Measurements from ENCODE around the gene SLC1A2. TPM values are rescaled to one million over a fixed set of nuclear protein-coding genes. Genes with fewer than 3 reads are reported as not detected.

SLC1A2 gene
- total RNA-seq, 2 donors from 2014 or later = 0.10 to 0.13 TPM

DNA sequence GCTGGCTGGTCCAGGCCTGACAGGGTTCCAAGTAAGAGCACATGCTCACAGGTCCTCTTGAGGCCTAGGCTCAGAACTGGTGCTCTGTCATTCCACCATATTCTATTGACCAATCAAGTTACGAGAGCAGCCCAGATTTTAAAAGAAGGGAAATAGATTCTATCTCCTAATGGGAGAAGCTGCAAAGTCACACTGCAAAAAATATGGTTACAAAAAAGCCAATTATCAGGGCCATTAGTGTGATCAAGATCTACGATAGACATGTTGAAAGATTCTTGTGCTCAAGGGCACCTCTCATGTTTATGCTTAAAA is 184.2 kb downstream of the SLC1A2 start:
- H3K4me3 ChIP-seq = no peak overlapping the region
- no peaks in the 10 kb centered on the region for H3K4me1 ChIP-seq
- TF ChIP-seq, protein P1, sequence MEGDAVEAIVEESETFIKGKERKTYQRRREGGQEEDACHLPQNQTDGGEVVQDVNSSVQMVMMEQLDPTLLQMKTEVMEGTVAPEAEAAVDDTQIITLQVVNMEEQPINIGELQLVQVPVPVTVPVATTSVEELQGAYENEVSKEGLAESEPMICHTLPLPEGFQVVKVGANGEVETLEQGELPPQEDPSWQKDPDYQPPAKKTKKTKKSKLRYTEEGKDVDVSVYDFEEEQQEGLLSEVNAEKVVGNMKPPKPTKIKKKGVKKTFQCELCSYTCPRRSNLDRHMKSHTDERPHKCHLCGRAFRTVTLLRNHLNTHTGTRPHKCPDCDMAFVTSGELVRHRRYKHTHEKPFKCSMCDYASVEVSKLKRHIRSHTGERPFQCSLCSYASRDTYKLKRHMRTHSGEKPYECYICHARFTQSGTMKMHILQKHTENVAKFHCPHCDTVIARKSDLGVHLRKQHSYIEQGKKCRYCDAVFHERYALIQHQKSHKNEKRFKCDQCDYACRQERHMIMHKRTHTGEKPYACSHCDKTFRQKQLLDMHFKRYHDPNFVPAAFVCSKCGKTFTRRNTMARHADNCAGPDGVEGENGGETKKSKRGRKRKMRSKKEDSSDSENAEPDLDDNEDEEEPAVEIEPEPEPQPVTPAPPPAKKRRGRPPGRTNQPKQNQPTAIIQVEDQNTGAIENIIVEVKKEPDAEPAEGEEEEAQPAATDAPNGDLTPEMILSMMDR (IDR thresholded peaks at IDR 0.05) = no peak
- H3K9ac ChIP-seq (ENCODE audit: low read depth in 2 of 2, low read length in 2 of 2) = no peak overlapping the region
- H3K9me3 ChIP-seq = no peaks in the 10 kb centered on the region
- no peak for DNase-seq
- no peak overlapping the region for H3K27ac ChIP-seq
- intact Hi-C loops (cut with DNase I) = loop anchor here (5.0 to 10.0 kb wide), 2 partner anchors 240 to 308 kb away; no protein-coding TSS in a partner anchor
- H3K36me3 ChIP-seq = no peaks in the 10 kb centered on the region
- H3K27me3 ChIP-seq = no peaks in the 10 kb centered on the region

DNA sequence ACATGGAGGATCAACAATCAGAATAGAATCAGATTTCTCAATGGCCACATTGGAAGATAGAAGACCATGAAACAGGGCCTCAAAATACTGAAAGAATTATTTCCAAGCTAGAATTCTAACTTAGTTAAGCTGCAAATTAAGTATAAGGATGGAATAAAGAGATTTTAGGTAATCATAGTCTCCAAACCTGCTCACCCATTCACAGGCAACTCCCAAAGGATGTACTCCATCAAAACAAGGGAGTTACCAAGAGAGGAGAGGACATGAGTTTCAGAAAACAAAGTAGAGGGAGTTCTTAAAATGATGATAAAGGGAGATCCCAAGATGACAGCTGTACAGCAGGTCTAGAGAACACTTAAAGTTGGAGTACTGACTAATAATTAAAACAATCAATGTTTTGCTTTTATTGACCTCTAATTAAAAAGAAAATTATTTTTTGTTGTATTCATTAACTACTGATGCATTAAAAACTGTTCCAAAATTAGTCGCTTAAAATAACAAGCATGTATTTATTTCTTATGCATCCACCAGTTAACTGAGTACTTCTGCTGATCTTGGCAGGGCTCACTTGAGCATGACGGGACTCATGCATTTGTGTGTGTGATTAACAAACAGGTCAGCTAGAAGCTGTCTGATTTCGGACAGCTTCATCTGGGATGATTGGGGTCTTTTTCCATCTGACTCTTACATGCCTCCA is 184.8 kb downstream of the SLC1A2 start:
- Histone ChIP-seq H3K36me3 (no peaks in the 10 kb centered on the region), H3K27me3 (no peaks in the 10 kb centered on the region), H3K9ac (ENCODE audit: low read depth in 2 of 2, low read length in 2 of 2) (no peak overlapping the region), H3K9me3 (no peaks in the 10 kb centered on the region), H3K4me1 (no peaks in the 10 kb centered on the region), H3K4me3 (no peak overlapping the region), H3K27ac (no peak overlapping the region)
- no peak for DNase-seq
- TF ChIP-seq, protein P1 (IDR thresholded peaks at IDR 0.05) = no peak
- intact Hi-C loops (cut with DNase I) = loop anchor here (5.0 to 10.0 kb wide), 2 partner anchors 240 to 307 kb away; no protein-coding TSS in a partner anchor

DNA sequence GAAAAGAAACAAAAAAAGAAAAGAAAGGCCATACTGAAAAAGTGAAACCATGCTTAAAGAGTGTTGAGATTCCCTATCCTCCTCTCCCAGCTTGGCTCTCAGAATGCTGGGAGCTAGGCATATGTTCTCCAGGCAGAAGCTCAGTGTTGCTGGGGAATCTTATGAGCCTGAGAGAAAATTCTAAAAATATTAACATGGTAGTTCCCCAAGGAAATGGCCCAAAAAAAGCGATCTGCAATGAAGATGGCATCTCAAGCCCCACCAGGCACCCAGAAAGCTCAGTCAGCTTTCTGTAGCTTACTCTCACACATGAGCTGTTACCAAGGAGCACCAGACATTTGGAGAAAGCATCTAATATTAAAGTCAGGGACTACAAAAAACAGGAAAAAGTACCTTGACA is 185.8 kb downstream of the SLC1A2 start:
- no peaks in the 10 kb centered on the region for H3K9me3 ChIP-seq
- intact Hi-C loops (cut with DNase I) = loop anchor here (10.0 kb wide), 1 partner anchor 239 kb away; no protein-coding TSS in a partner anchor
- no peak overlapping the region for H3K27ac ChIP-seq
- no peak overlapping the region for H3K4me3 ChIP-seq
- H3K4me1 ChIP-seq = no peaks in the 10 kb centered on the region
- no peaks in the 10 kb centered on the region for H3K36me3 ChIP-seq
- TF ChIP-seq, protein P1 (IDR thresholded peaks at IDR 0.05) = no peak
- DNase-seq = no peak
- no peak overlapping the region for H3K9ac ChIP-seq (ENCODE audit: low read depth in 2 of 2, low read length in 2 of 2)
- no peaks in the 10 kb centered on the region for H3K27me3 ChIP-seq

DNA sequence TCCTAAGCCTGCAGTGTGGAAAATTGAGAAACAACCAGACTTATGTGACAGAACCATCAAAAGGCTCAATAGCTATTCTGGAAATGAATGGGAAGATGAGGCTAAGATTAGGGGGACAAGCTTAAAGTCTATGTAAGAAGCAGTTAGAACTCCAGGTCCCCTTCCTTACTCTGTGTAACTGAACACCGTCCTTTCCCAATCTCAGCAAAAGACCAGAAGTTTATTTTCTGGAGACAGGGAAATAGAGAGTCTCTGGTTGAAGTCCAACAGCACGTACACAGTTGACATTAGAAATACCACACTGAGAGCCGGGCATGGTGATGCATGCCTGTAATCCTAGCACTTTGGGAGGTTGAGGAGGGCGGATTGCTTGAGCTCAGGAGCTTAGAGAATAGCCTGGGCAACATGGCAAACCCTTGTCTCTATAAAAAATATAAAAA is 186.4 kb downstream of the SLC1A2 start:
- DNase-seq = no peak
- Histone ChIP-seq H3K36me3 (no peaks in the 10 kb centered on the region), H3K4me1 (no peaks in the 10 kb centered on the region), H3K27ac (no peak overlapping the region), H3K9me3 (no peaks in the 10 kb centered on the region), H3K4me3 (no peak overlapping the region), H3K9ac (ENCODE audit: low read depth in 2 of 2, low read length in 2 of 2) (no peak overlapping the region), H3K27me3 (no peaks in the 10 kb centered on the region)
- intact Hi-C loops (cut with DNase I) = loop anchor here (10.0 kb wide), 1 partner anchor 238 kb away; no protein-coding TSS in a partner anchor
- TF ChIP-seq, protein P1 (IDR thresholded peaks at IDR 0.05) = no peak

DNA sequence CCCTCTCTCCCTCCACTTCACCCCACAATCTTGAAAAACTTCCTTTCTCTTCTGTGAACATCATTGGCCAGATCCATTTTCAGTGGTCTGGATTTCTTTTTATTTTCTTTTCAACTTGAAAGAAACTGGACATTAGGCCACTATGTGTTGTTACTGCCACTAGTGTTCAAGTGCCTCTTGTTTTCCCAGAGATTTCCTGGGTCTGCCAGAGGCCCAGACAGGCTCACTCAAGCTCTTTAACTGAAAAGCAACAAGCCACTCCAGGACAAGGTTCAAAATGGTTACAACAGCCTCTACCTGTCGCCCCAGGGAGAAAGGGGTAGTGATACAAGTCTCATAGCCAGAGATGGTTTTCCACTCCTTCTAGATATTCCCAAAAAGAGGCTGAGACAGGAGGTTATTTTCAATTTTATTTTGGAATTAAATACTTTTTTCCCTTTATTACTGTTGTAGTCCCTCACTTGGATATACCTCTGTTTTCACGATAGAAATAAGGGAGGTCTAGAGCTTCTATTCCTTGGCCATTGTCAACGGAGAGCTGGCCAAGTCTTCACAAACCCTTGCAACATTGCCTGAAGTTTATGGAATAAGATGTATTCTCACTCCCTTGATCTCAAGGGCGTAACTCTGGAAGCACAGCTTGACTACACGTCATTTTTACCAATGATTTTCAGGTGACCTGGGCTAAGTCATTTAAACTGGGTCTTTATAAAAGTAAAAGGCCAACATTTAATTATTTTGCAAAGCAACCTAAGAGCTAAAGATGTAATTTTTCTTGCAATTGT is 188.1 kb downstream of the SLC1A2 start:
- Histone ChIP-seq H3K4me1 (no peaks in the 10 kb centered on the region), H3K9ac (ENCODE audit: low read depth in 2 of 2, low read length in 2 of 2) (no peak overlapping the region), H3K4me3 (no peak overlapping the region), H3K36me3 (no peaks in the 10 kb centered on the region), H3K9me3 (no peaks in the 10 kb centered on the region), H3K27ac (no peak overlapping the region), H3K27me3 (no peaks in the 10 kb centered on the region)
- TF ChIP-seq, protein P1 (IDR thresholded peaks at IDR 0.05) = no peak
- DNase-seq = no peak
- intact Hi-C loops (cut with DNase I) = loop anchor here (10.0 kb wide), 1 partner anchor 236 kb away; no protein-coding TSS in a partner anchor
